ENCODE data around the gene FBLN5. TPM values are rescaled to one million over a fixed set of nuclear protein-coding genes. Genes with fewer than 3 reads are reported as not detected.

FBLN5 gene
- total RNA-seq, 1 donor from 2014 or later = 0.26 TPM

- no peak for DNase-seq (ENCODE audit: low read depth in 2 of 2)
Observed at GRCh38 chr14:91834571-91834970, 112.9 kb downstream of the FBLN5 start.

DNA sequence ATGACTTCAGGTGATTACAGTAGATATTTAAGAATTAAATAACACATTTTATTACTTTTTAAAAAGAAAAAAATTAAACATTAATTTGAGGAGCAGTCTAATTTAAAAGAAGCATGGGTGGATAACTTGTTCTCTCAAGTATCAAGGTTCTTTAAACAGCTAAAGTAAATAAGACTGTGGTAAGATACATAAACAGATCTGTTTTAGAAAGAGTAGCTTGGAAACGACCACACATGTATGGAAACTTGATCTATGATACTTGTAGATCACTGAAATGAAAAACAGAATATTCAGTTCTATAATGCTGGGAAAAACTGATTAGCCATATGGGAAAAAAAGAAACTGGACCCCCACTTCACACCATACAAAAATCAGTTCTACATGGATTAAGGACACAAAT lies 116.2 kb downstream of the FBLN5 start:
- no peak for DNase-seq (ENCODE audit: low read depth in 2 of 2)

GRCh38 chr14:91830777-91831176 lies 116.7 kb downstream of the FBLN5 start:
- no peak for DNase-seq (ENCODE audit: low read depth in 2 of 2)

- DNase-seq (ENCODE audit: low read depth in 2 of 2) = no peak
Observed at GRCh38 chr14:91829511-91829910, 118.0 kb downstream of the FBLN5 start.

DNA sequence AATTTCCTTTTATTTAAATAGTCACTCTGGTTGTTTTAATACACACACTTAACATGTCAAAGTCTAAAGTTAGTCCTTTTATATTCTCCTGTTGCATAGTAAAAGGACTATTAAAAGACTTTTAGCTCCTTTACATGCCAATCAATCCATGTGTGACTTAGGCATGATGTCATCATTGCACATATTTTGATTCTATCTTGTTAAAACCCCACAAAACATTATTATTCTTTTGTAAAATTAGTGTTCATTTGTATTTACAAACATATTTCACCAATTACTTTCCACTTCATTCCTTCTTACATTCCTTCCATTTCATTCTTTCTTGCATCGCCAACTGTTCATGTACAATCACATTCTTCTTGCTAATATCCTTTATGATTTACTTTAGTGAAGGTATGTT lies 119.7 kb downstream of the FBLN5 start:
- DNase-seq (ENCODE audit: low read depth in 2 of 2) = no peak

Other genes with a start within 250 kb of the FBLN5 start
- gene CATSPERB, start 215.6 kb downstream of the FBLN5 start, total RNA-seq = 0.13 and 1.6 TPM in 2 replicates
- 7.4 and 40.0 TPM in 2 replicates for gene TC2N, start 80.2 kb downstream of the FBLN5 start, total RNA-seq
- gene TRIP11, start 92.4 kb upstream of the FBLN5 start, total RNA-seq = 20.8 and 26.2 TPM in 2 replicates
- 45.4 and 59.6 TPM in 2 replicates for gene ATXN3, start 158.9 kb upstream of the FBLN5 start, total RNA-seq
- 178 and 259 TPM in 2 replicates for gene NDUFB1, start 174.0 kb upstream of the FBLN5 start, total RNA-seq
- gene CPSF2, start 174.3 kb upstream of the FBLN5 start, total RNA-seq = 18.9 and 26.7 TPM in 2 replicates